Ammon's horn (tissue), 1 donor: ENCODE data around the gene PCNX2.
"Not testable (repeated sequence)": the region's sequence is repeated elsewhere in the genome, so short reads cannot be mapped to it uniquely, and the experiment has no call there.

Experiments used
- DNase-seq: peaks from one replicate; pipeline ENCODE4 v3.0.0-alpha.2; 2016; ENCODE audit warnings: low spot score

Gene PCNX2

GRCh38 chr1:233010146-233010545, 285.4 kb downstream of the PCNX2 start:
- DNase-seq: no peak

GRCh38 chr1:233006541-233006973, 289.0 kb downstream of the PCNX2 start:
- DNase-seq: no peak

- peak; percentile 63 for DNase-seq
Measured at GRCh38 chr1:233006108-233006507, 289.4 kb downstream of the PCNX2 start.

- no peak for DNase-seq
Measured at GRCh38 chr1:233005703-233006102, 289.8 kb downstream of the PCNX2 start.

- no peak for DNase-seq
Measured at GRCh38 chr1:233005156-233005555, 290.4 kb downstream of the PCNX2 start.

- DNase-seq: no peak
Measured at GRCh38 chr1:233004451-233004850, 291.1 kb downstream of the PCNX2 start.

GRCh38 chr1:233003638-233004037, 291.9 kb downstream of the PCNX2 start:
- DNase-seq: not testable (repeated sequence)

GRCh38 chr1:232999956-233000625, 295.4 kb downstream of the PCNX2 start:
- no peak for DNase-seq

GRCh38 chr1:232998646-232999045, 296.9 kb downstream of the PCNX2 start:
- DNase-seq: no peak

GRCh38 chr1:232998138-232998537, 297.4 kb downstream of the PCNX2 start:
- no peak for DNase-seq

GRCh38 chr1:232996143-232996542, 299.4 kb downstream of the PCNX2 start:
- DNase-seq: no peak

GRCh38 chr1:232995189-232995588, 300.3 kb downstream of the PCNX2 start:
- DNase-seq: no peak

GRCh38 chr1:232993555-232993954, 302.0 kb downstream of the PCNX2 start:
- no peak for DNase-seq

- no peak for DNase-seq
Measured at GRCh38 chr1:232992227-232992626, 303.3 kb downstream of the PCNX2 start.

- DNase-seq: no peak
Measured at GRCh38 chr1:232991238-232991637, 304.3 kb downstream of the PCNX2 start.

GRCh38 chr1:232990176-232991128, 305.1 kb downstream of the PCNX2 start:
- no peak for DNase-seq

- no peak for DNase-seq
Measured at GRCh38 chr1:232988572-232989040, 306.9 kb downstream of the PCNX2 start.

- DNase-seq: no peak
Measured at GRCh38 chr1:232987774-232988140, 307.8 kb downstream of the PCNX2 start.

- DNase-seq: no peak
Measured at GRCh38 chr1:232987046-232987773, 308.3 kb downstream of the PCNX2 start.

GRCh38 chr1:232986527-232986922, 309.0 kb downstream of the PCNX2 start:
- no peak for DNase-seq

- DNase-seq: no peak
Measured at GRCh38 chr1:232985882-232986526, 309.5 kb downstream of the PCNX2 start.
